ENCODE data around the gene GPR42. TPM values are rescaled to one million over a fixed set of nuclear protein-coding genes. Genes with fewer than 3 reads are reported as not detected.
A peak's percentile ranks its signal among the peaks of the same experiment; 100 is the strongest.

The GPR42 gene
- total and polyA plus RNA-seq, 10 of the 15 experiments (the other 5 are each of a cell fraction or from before 2014, with no cell fraction given): 0.13 TPM; not detected in 9

DNA sequence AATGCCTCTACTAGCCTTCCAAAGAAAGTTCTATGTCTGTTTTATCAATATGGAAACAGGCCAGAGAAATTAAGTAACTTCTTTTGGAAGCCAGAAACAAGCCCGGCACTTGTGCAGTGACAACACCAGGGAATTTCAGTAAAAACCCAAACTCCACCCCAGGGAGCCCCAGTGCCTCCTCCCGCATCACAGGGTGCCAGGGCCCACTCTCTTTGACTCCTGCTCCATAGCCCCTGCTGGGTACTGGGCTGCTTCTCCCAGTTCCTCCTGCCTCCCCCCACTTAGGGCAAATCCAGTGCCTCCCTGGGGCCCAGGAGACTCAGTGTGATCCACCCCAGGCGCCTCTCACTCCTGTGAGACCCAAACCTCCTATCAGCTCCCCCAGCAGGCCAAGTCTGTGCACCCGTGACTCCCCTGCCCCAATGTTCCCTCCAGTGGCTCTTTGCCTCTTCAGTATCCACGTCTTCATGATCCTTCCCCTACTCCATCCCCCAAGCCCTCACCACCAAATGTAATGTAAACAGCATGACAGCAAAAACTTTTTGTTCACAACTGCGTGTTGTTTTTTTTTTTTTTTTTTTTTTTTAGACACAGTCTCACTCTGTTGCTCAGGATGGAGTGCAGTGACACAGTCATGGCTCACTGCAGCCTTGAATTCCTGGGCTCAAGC is 14.9 kb upstream of the GPR42 start:
- H3K9me3 ChIP-seq (replicated peaks; ENCODE audit: control insufficient read depth, insufficient read depth, low read length): no peaks in the 10 kb centered on the region
- H3K27me3 ChIP-seq (replicated peaks in 1 of 2; ENCODE audit: control insufficient read depth in 2 of 2, insufficient read depth in 2 of 2, low read length in 1 of 2): no peaks in the 10 kb centered on the region
- H4K20me1 ChIP-seq (ENCODE audit: control insufficient read depth, insufficient read depth): no peaks in the 10 kb centered on the region
- SMC1A ChIA-PET (ENCODE audit: uncharacterized antibody, unreplicated experiment): interaction anchor here (1.3 to 7.1 kb wide), 10 partner anchors 21 to 214 kb away, joined by 3 to 123 read pairs (median 13); no protein-coding TSS in a partner anchor
- no peaks in the 10 kb centered on the region for H3K79me2 ChIP-seq (ENCODE audit: control insufficient read depth, insufficient read depth, low read length)
- in situ Hi-C loops (cut with MboI) (no loop called here), intact Hi-C loops (cut with micrococcal nuclease; ENCODE audit: unreplicated experiment) (no loop called here)
- no peak overlapping the region for H3K4me3 ChIP-seq
- TF ChIP-seq KAT2A (conservative IDR thresholded peaks at IDR 0.05; ENCODE audit: control insufficient read depth, low read depth, low read length): no peak
- TF ChIP-seq NBN (IDR thresholded peaks at IDR 0.05): no peak
- TF ChIP-seq ZNF384 (IDR thresholded peaks at IDR 0.05; ENCODE audit: borderline replicate concordance, low read depth, low read length): peak; percentile 25; the same call in 1 of the 2 replicates
- peaks cover 22% of the 10 kb centered on the region for H3K4me1 ChIP-seq (ENCODE audit: control insufficient read depth, insufficient read depth, low read length)
- BruUV-seq (replicated peaks): no TSS peak
- ATAC-seq: no peak
- FAIRE-seq: no peak
- no peak overlapping the region for H3K9ac ChIP-seq (ENCODE audit: control insufficient read depth, insufficient read depth, low read length)
- WGBS (ENCODE audit: insufficient coverage, insufficient replicate concordance, low lambda C conversion rate, missing lambda C conversion rate): 57% methylated on average over 6 of the region's 6 CpGs
- RAD21 ChIA-PET (ENCODE audit: unreplicated experiment): interaction anchor here (0.7 to 6.8 kb wide), 10 partner anchors 19 to 153 kb away, joined by 3 to 143 read pairs (median 37); no protein-coding TSS in a partner anchor
- H3K36me3 ChIP-seq (ENCODE audit: control insufficient read depth in 2 of 2, insufficient read depth in 2 of 2, low read length in 1 of 2): no peaks in the 10 kb centered on the region
- H3K4me2 ChIP-seq (ENCODE audit: control insufficient read depth, insufficient read depth): no peak overlapping the region
- CTCF ChIA-PET: interaction anchor here (1.4 to 6.7 kb wide), 9 partner anchors 13 to 138 kb away, joined by 3 to 168 read pairs (median 24); no protein-coding TSS in a partner anchor
- H3K27ac ChIP-seq (ENCODE audit: control insufficient read depth, insufficient read depth): no peak overlapping the region
- H2AFZ ChIP-seq (ENCODE audit: control insufficient read depth, low read depth, low read length): no peak overlapping the region
- POLR2A ChIA-PET: interaction anchor here (0.6 to 5.5 kb wide), 9 partner anchors 19 to 230 kb away, joined by 3 to 30 read pairs (median 4); partner anchors contain the start of gene PMIS2
- no peak for DNase-seq (ENCODE audit: low read depth, low spot score)

DNA sequence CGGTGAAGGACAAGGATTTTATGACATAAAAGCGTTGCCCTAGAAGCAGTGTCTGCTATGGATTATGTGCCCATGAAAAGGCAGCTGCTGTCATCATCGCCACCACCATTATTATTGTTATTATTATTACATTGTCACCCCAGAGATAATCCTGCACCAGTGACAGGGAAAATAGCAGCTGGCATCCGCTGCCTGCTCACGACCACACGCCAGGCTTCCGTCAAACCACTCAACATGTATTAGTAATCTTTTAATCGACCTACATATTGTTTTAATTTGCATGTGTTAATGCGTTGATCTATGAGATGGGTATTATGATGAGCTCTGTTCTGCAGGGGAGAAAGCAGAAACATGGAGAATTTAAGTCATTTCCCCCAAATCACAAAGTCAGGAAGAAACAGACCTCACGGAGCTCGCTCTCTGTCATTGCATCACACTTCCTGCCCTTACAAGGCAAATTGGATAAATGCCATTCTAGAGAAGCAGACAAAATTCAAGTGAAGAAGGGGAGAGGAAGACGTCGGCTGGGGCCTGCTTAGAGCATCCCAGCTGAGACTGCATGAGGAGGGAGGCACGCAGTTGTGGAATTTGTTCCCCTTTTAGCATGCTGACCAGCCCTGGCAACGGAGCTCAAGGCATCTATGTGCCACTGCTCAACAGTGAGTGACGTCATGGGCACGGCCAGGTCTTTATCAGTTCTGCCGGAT is 12.8 kb upstream of the GPR42 start, which contains the start of gene FFAR3:
FFAR3 (plus strand) TSS at position 594 of the 707 bp plus-strand sequence. CDS start 431 bp downstream, outside the sequence.
- Histone ChIP-seq H3K36me3 (ENCODE audit: control insufficient read depth in 2 of 2, insufficient read depth in 2 of 2, low read length in 1 of 2) (no peaks in the 10 kb centered on the region), H3K27ac (ENCODE audit: control insufficient read depth, insufficient read depth) (no peak within 1 kb of the TSS), H3K9me3 (replicated peaks; ENCODE audit: control insufficient read depth, insufficient read depth, low read length) (no peaks in the 10 kb centered on the region), H3K4me3 (no peak within 1 kb of the TSS), H3K9ac (ENCODE audit: control insufficient read depth, insufficient read depth, low read length) (no peak within 1 kb of the TSS), H3K27me3 (replicated peaks in 1 of 2; ENCODE audit: control insufficient read depth in 2 of 2, insufficient read depth in 2 of 2, low read length in 1 of 2) (0 out of 4 replicates have a peak, but pooled peaks cover 0 to 2% of the 10 kb centered on the region in 2 experiments), H3K79me2 (ENCODE audit: control insufficient read depth, insufficient read depth, low read length) (no peaks in the 10 kb centered on the region), H4K20me1 (ENCODE audit: control insufficient read depth, insufficient read depth) (no peaks in the 10 kb centered on the region), H3K4me2 (ENCODE audit: control insufficient read depth, insufficient read depth) (no peak within 1 kb of the TSS), H2AFZ (ENCODE audit: control insufficient read depth, low read depth, low read length) (no peak within 1 kb of the TSS), H3K4me1 (ENCODE audit: control insufficient read depth, insufficient read depth, low read length) (peaks cover 21% of the 10 kb centered on the region)
- intact Hi-C loops (cut with micrococcal nuclease; ENCODE audit: unreplicated experiment): no loop called here
- ChIA-PET CTCF (interaction anchor here (1.1 to 6.7 kb wide), 4 partner anchors 8 to 136 kb away, joined by 3 to 168 read pairs (median 58); no protein-coding TSS in a partner anchor), SMC1A (ENCODE audit: uncharacterized antibody, unreplicated experiment) (interaction anchor here (0.8 to 7.1 kb wide), 7 partner anchors 19 to 150 kb away, joined by 3 to 123 read pairs (median 17); no protein-coding TSS in a partner anchor), RAD21 (ENCODE audit: unreplicated experiment) (interaction anchor here (6.7 to 6.8 kb wide), 2 partner anchors 103 to 111 kb away, joined by 109 to 143 read pairs; no protein-coding TSS in a partner anchor), POLR2A (interaction anchor here (1.1 to 1.5 kb wide), 2 partner anchors 18 to 44 kb away, joined by 3 to 4 read pairs; no protein-coding TSS in a partner anchor)
- 44% methylated on average over 18 of the region's 18 CpGs for WGBS (ENCODE audit: insufficient coverage, insufficient replicate concordance, low lambda C conversion rate, missing lambda C conversion rate)
- in situ Hi-C loops (cut with MboI): no loop called here
- BruUV-seq (replicated peaks): no TSS peak
- ATAC-seq (no peak), DNase-seq (ENCODE audit: low read depth, low spot score) (no peak), FAIRE-seq (no peak)
- no peak for TF ChIP-seq ZBED1 (IDR thresholded peaks at IDR 0.05; ENCODE audit: borderline replicate concordance)
- TF ChIP-seq STAT3 (IDR thresholded peaks at IDR 0.05; ENCODE audit: low read depth, low read length): no peak
- no peak for TF ChIP-seq SMARCA5 (IDR thresholded peaks at IDR 0.05)
- TF ChIP-seq EZH2 (IDR thresholded peaks at IDR 0.05; ENCODE audit: borderline replicate concordance, control insufficient read depth, low read depth, low read length): no peak
- TF ChIP-seq EED (IDR thresholded peaks at IDR 0.05; ENCODE audit: low read depth): no peak
- TF ChIP-seq NR2F1 (conservative IDR thresholded peaks at IDR 0.05): no peak
- TF ChIP-seq ZNF207 (IDR thresholded peaks at IDR 0.05; ENCODE audit: borderline replicate concordance): no peak
- TF ChIP-seq BMI1 (IDR thresholded peaks at IDR 0.05; ENCODE audit: borderline replicate concordance): no peak
- TF ChIP-seq PAX5 (IDR thresholded peaks at IDR 0.05; ENCODE audit: borderline replicate concordance, low read depth, low read length): no peak
- TF ChIP-seq SIN3A (IDR thresholded peaks at IDR 0.05; ENCODE audit: low read depth, low read length): no peak
- no peak for TF ChIP-seq ZNF24 (IDR thresholded peaks at IDR 0.05)
- no peak for TF ChIP-seq TBL1XR1 (IDR thresholded peaks at IDR 0.05; ENCODE audit: low read depth, low read length)
- no peak for TF ChIP-seq PML (IDR thresholded peaks at IDR 0.05; ENCODE audit: low read length)

Data from GM12878 (cell line).